Measurements from ENCODE around the gene TIMP2.

- no peak for TF ChIP-seq CTCF (IDR thresholded peaks at IDR 0.05)
- no peak for TF ChIP-seq POLR2A (IDR thresholded peaks at IDR 0.05)
Measured at GRCh38 chr17:78868391-78868790, 56.8 kb downstream of the TIMP2 start.
